Hepatocyte (in vitro differentiated cells): ENCODE data around the gene GRM1. TPM values are rescaled to one million over a fixed set of nuclear protein-coding genes. Genes with fewer than 3 reads are reported as not detected.

Source experiments
- DNase-seq: peaks from one replicate; pipeline ENCODE4 v3.0.0-alpha.2; 2016; ENCODE audit warnings: low spot score
- H2AFZ ChIP-seq: fragments of 200-600 bp; sonication (generic); 2 replicates; pipeline ENCODE4 v1.6.0; 2016; ENCODE audit warnings: antibody characterized with exemption, mild to moderate bottlenecking
- H3K27ac ChIP-seq: fragments of 200-600 bp; sonication (generic); 2 replicates; pipeline ENCODE4 v1.5.1; 2016; ENCODE audit warnings: mild to moderate bottlenecking
- H3K27me3 ChIP-seq: fragments of 200-600 bp; sonication (generic); 2 replicates; pipeline ENCODE4 v1.6.1; 2016
- H3K36me3 ChIP-seq: fragments of 200-600 bp; sonication (generic); replicated peaks from 2 replicates; pipeline ENCODE4 v1.5.1; 2016; ENCODE audit warnings: low read depth; ENCODE audit not compliant: insufficient read depth
- H3K4me1 ChIP-seq: fragments of 200-600 bp; sonication (generic); 2 replicates; pipeline ENCODE4 v1.5.1; 2016; ENCODE audit warnings: mild to moderate bottlenecking, moderate library complexity; ENCODE audit not compliant: insufficient read depth
- H3K4me2 ChIP-seq: fragments of 200-600 bp; sonication (generic); 2 replicates; pipeline ENCODE4 v1.6.0; 2016
- H3K4me3 ChIP-seq: fragments of 200-600 bp; sonication (generic); 2 replicates; pipeline ENCODE4 v1.5.1; 2016; ENCODE audit warnings: mild to moderate bottlenecking
- H3K79me2 ChIP-seq: fragments of 200-600 bp; sonication (generic); 2 replicates; pipeline ENCODE4 v1.6.0; 2017; ENCODE audit warnings: mild to moderate bottlenecking
- H3K9me2 ChIP-seq: fragments of 200-600 bp; sonication (generic); replicated peaks from 2 replicates; pipeline ENCODE4 v1.6.0; 2017; ENCODE audit warnings: mild to moderate bottlenecking; ENCODE audit not compliant: insufficient read depth
- H3K9me3 ChIP-seq: fragments of 200-600 bp; sonication (generic); 2 replicates; pipeline ENCODE4 v1.5.1; 2016; ENCODE audit warnings: low read depth, mild to moderate bottlenecking
- H4K20me1 ChIP-seq: fragments of 200-600 bp; sonication (generic); 2 replicates; pipeline ENCODE4 v1.6.0; 2016; ENCODE audit warnings: mild to moderate bottlenecking; ENCODE audit not compliant: insufficient read depth, poor library complexity, severe bottlenecking
- EZH2 ChIP-seq: fragments of 200-600 bp; sonication (generic); IDR thresholded peaks from 2 replicates; pipeline ENCODE4 v1.6.1; 2016; ENCODE audit warnings: antibody characterized with exemption, mild to moderate bottlenecking, borderline replicate concordance
- EZH2phosphoT487 ChIP-seq: fragments of 200-600 bp; sonication (generic); IDR thresholded peaks from one replicate; pipeline ENCODE4 v1.6.1; 2018; ENCODE audit warnings: antibody characterized with exemption, mild to moderate bottlenecking, low read depth, moderate library complexity; ENCODE audit not compliant: unreplicated experiment, severe bottlenecking
- WGBS: methylation state at CpG from one replicate; pipeline ENCODE4 v1.1.6; 2016; ENCODE audit warnings: low lambda C conversion rate; ENCODE audit errors: missing lambda C conversion rate; 5-methylcytosine and 5-hydroxymethylcytosine counted together
- polyA plus RNA-seq: library from polyadenylated mRNA; unstranded; fragments of >200 nt; fragmentation: Nextera tagmentation; extraction: Ambion mirVana; gene quantifications from 2 replicates; pipeline ENCODE4 v1.2.1, GENCODE V29; 2016
- total RNA-seq: library from RNA; depleted of rRNA; stranded (reverse); fragments of >200 nt; gene quantifications from 2 replicates; pipeline ENCODE4 v1.2.3, GENCODE V29; 2014
- TF ChIP-seq, protein P1 (sequence below): fragments of 200-600 bp; sonication (generic); IDR thresholded peaks from 2 replicates; pipeline ENCODE4 v1.5.1; 2016; ENCODE audit warnings: antibody characterized with exemption, mild to moderate bottlenecking; ENCODE audit not compliant: poor library complexity

Gene GRM1
- total and polyA plus RNA-seq, 2 experiments from 2014 or later = 0.17 TPM; not detected in 1

DNA sequence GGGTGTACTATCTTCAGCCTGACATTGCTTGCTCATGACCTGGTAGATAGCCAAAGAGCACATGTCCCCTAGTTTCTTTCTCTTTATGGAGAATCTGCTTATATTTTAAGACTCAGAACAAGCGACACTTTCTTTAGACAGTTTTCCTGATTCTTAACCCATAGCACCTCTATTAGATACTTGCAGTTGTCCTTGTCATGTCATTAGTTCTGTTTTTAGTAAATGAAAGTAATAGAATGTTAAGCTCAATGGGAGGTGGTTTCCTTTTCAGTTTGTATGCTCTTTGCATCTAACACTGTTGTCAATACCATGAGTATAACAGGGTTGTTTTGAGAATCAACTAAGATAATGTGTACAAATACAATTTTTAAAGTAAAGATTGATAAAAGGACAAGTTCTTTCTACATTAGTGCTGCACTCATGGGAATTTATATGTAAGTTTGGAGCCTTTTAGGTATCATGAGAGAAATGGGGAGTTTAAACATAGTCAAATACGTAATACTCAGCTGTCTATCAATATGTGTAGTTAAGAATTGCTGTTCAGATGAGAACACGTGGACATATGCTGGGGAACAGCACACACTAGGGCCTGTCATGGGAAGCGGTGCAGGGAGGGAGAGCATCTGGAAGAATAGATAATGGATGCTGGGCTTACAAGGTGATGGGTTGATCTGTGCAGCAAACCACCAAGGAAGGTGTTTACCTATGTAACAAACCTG, 124.3 kb downstream of the GRM1 start:
- H3K4me3 ChIP-seq = no peak overlapping the region
- no peak overlapping the region for H3K4me2 ChIP-seq
- no peaks in the 10 kb centered on the region for H3K79me2 ChIP-seq
- no peaks in the 10 kb centered on the region for H3K36me3 ChIP-seq
- H3K27me3 ChIP-seq = no peaks in the 10 kb centered on the region
- no peak overlapping the region for H3K27ac ChIP-seq
- H4K20me1 ChIP-seq = no peaks in the 10 kb centered on the region
- H3K4me1 ChIP-seq = no peaks in the 10 kb centered on the region
- no peak for TF ChIP-seq EZH2phosphoT487
- TF ChIP-seq EZH2 = no peak
- TF ChIP-seq, protein P1, sequence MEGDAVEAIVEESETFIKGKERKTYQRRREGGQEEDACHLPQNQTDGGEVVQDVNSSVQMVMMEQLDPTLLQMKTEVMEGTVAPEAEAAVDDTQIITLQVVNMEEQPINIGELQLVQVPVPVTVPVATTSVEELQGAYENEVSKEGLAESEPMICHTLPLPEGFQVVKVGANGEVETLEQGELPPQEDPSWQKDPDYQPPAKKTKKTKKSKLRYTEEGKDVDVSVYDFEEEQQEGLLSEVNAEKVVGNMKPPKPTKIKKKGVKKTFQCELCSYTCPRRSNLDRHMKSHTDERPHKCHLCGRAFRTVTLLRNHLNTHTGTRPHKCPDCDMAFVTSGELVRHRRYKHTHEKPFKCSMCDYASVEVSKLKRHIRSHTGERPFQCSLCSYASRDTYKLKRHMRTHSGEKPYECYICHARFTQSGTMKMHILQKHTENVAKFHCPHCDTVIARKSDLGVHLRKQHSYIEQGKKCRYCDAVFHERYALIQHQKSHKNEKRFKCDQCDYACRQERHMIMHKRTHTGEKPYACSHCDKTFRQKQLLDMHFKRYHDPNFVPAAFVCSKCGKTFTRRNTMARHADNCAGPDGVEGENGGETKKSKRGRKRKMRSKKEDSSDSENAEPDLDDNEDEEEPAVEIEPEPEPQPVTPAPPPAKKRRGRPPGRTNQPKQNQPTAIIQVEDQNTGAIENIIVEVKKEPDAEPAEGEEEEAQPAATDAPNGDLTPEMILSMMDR = no peak
- no peak for DNase-seq
- no peaks in the 10 kb centered on the region for H3K9me3 ChIP-seq
- H3K9me2 ChIP-seq = no peaks in the 10 kb centered on the region
- H2AFZ ChIP-seq = no peak overlapping the region
- 88% methylated on average over 4 of the region's 4 CpGs for WGBS

DNA sequence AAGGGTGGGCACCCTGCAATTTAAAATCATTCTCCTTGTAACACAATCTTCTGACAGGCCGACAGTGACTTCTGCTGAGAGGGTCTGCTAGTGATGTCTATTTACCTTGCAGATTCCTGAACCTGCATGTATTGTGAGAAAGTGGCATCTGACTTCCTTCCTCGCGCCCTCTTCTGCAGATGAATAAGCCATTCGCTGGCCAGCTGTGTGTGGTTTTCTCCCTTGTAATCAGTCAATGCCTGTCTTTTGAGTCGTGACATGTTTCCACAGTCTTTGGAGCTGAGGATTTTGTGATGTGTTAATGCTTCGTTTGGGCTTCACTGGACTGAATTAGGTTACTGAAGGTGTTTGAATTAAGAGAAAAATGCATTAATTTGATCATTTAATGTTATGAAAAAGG, 125.3 kb downstream of the GRM1 start:
- H3K9me3 ChIP-seq = no peaks in the 10 kb centered on the region
- no peaks in the 10 kb centered on the region for H3K9me2 ChIP-seq
- H3K4me3 ChIP-seq = no peak overlapping the region
- no peak for DNase-seq
- H2AFZ ChIP-seq = no peak overlapping the region
- H3K4me2 ChIP-seq = no peak overlapping the region
- no peaks in the 10 kb centered on the region for H3K27me3 ChIP-seq
- no peaks in the 10 kb centered on the region for H3K36me3 ChIP-seq
- WGBS = 46% methylated on average over 6 of the region's 6 CpGs
- no peak for TF ChIP-seq EZH2
- TF ChIP-seq, protein P1 = no peak
- TF ChIP-seq EZH2phosphoT487 = no peak
- H4K20me1 ChIP-seq = no peaks in the 10 kb centered on the region
- H3K79me2 ChIP-seq = no peaks in the 10 kb centered on the region
- no peak overlapping the region for H3K27ac ChIP-seq
- H3K4me1 ChIP-seq = no peaks in the 10 kb centered on the region

DNA sequence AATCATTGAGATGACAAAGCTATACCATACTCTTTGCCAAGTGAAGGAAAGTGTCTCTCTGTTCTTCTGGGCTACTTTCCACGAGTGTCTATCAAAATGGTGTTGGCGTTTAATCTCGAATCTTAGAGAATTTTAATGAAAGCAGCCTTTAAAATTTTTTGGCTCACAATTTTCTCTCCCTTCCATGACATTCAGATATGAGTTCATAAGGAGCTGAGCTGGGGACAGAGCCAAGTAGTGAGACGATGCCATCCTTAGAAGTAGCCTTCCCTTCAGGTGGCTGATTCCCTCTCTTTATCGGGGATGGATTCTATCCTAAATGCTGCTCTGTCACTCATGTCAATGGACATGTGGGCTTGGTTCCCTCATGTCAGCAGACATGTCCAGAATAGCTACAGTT, 132.8 kb downstream of the GRM1 start:
- DNase-seq = no peak
- Histone ChIP-seq H3K36me3 (no peaks in the 10 kb centered on the region), H3K9me3 (no peaks in the 10 kb centered on the region), H3K27ac (no peak overlapping the region), H4K20me1 (no peaks in the 10 kb centered on the region), H3K4me2 (no peak overlapping the region), H3K4me1 (no peaks in the 10 kb centered on the region), H3K4me3 (no peak overlapping the region), H3K27me3 (no peaks in the 10 kb centered on the region), H3K79me2 (no peaks in the 10 kb centered on the region), H2AFZ (no peak overlapping the region), H3K9me2 (no peaks in the 10 kb centered on the region)
- TF ChIP-seq EZH2phosphoT487 = no peak
- no peak for TF ChIP-seq EZH2
- TF ChIP-seq, protein P1 = no peak
- 89% methylated on average over 5 of the region's 5 CpGs for WGBS
